Thoracic aorta (tissue), 2 donors: ENCODE results near the gene KCNH6. TPM values are rescaled to one million over a fixed set of nuclear protein-coding genes. Genes with fewer than 3 reads are reported as not detected.

Source experiments
- ATAC-seq: fragments of 150-250 bp; one replicate; pipeline ENCODE4 v1.8.0; 2017; ENCODE audit warnings: low read depth; ENCODE audit not compliant: insufficient number of reproducible peaks, low FRiP score
- DNase-seq: peaks from one replicate; pipeline ENCODE4 v3.0.0-alpha.2; 2020; ENCODE audit warnings: low spot score
- H3K27ac ChIP-seq, 2 donors: fragments of 200-600 bp; sonication (generic); 1 replicate in 1 of 2; 2 replicates in 1 of 2; pipeline ENCODE4 v1.5.1; 2016; ENCODE audit warnings: mild to moderate bottlenecking in 2 of 2, moderate library complexity in 2 of 2
- H3K27me3 ChIP-seq: fragments of 200-600 bp; sonication (generic); replicated peaks from 2 replicates; pipeline ENCODE4 v1.6.0; 2016; ENCODE audit warnings: mild to moderate bottlenecking; ENCODE audit not compliant: insufficient read depth
- H3K36me3 ChIP-seq: fragments of 200-600 bp; sonication (generic); one replicate; pipeline ENCODE4 v1.5.1; 2016
- H3K4me1 ChIP-seq, 2 donors: fragments of 200-600 bp; sonication (generic); 1 replicate in 1 of 2; 2 replicates in 1 of 2; pipeline versions ENCODE4 v1.5.1 to v1.6.0; 2016; ENCODE audit warnings: low read depth in 2 of 2, mild to moderate bottlenecking in 1 of 2; ENCODE audit not compliant: control insufficient read depth in 1 of 2
- H3K4me3 ChIP-seq: fragments of 200-600 bp; sonication (generic); 2 replicates; pipeline ENCODE4 v1.5.1; 2016; ENCODE audit warnings: mild to moderate bottlenecking
- H3K9me3 ChIP-seq: fragments of 200-600 bp; sonication (generic); 2 replicates; pipeline ENCODE4 v1.5.1; 2016
- CTCF ChIP-seq: fragments of 200-600 bp; sonication (generic); IDR thresholded peaks from one replicate; pipeline ENCODE4 v1.5.1; 2019; ENCODE audit warnings: antibody characterized with exemption
- total RNA-seq, 2 donors: library from RNA; depleted of rRNA; stranded (reverse); fragments of >200 nt; gene quantifications; one replicate each; pipeline versions ENCODE4 v1.1.0 to v1.2.3, GENCODE V29; 2016

The KCNH6 gene
- total RNA-seq, 2 donors from 2014 or later, result not detected

- Histone ChIP-seq H3K9me3 (no peaks in the 10 kb centered on the region), H3K27me3 (no peaks in the 10 kb centered on the region), H3K4me1 (no peaks in the 10 kb centered on the region), H3K36me3 (no peaks in the 10 kb centered on the region), H3K27ac (no peak overlapping the region), H3K4me3 (no peak overlapping the region)
- no peak for ATAC-seq
- TF ChIP-seq CTCF, result no peak
- no peak for DNase-seq
Observed at GRCh38 chr17:63516910-63517824, 6.0 kb upstream of the KCNH6 start.

- no peaks in the 10 kb centered on the region for H3K4me1 ChIP-seq
- H3K36me3 ChIP-seq, result no peaks in the 10 kb centered on the region
- ATAC-seq, result no peak
- no peak overlapping the region for H3K4me3 ChIP-seq
- DNase-seq, result no peak
- TF ChIP-seq CTCF, result no peak
- H3K9me3 ChIP-seq, result no peaks in the 10 kb centered on the region
- H3K27me3 ChIP-seq, result no peaks in the 10 kb centered on the region
- H3K27ac ChIP-seq, result no peak overlapping the region
Observed at GRCh38 chr17:63517825-63518534, 5.2 kb upstream of the KCNH6 start.

- Histone ChIP-seq H3K27ac (no peak overlapping the region), H3K4me3 (no peak overlapping the region), H3K27me3 (no peaks in the 10 kb centered on the region), H3K9me3 (no peaks in the 10 kb centered on the region), H3K4me1 (no peaks in the 10 kb centered on the region), H3K36me3 (no peaks in the 10 kb centered on the region)
- ATAC-seq (no peak), DNase-seq (no peak)
- TF ChIP-seq CTCF, result no peak
Observed at GRCh38 chr17:63519116-63519881, 3.9 kb upstream of the KCNH6 start.

- ATAC-seq, result no peak
- H3K27me3 ChIP-seq, result no peaks in the 10 kb centered on the region
- H3K27ac ChIP-seq, result no peak overlapping the region
Observed at GRCh38 chr17:63519972-63520882, 2.9 kb upstream of the KCNH6 start.

More at GRCh38 chr17:63519972-63520882, 2.9 kb upstream of the KCNH6 start:
- no peak for DNase-seq
- no peak for TF ChIP-seq CTCF
- Histone ChIP-seq H3K36me3 (no peaks in the 10 kb centered on the region), H3K4me3 (no peak overlapping the region), H3K9me3 (no peaks in the 10 kb centered on the region), H3K4me1 (no peaks in the 10 kb centered on the region)
